NAMALWA (cell line): ENCODE measurements around the gene YAF2.

Experiments
- DNase-seq: peaks from one replicate; pipeline ENCODE4 v3.0.0-alpha.2; 2015; ENCODE audit warnings: low spot score

Gene YAF2

DNA sequence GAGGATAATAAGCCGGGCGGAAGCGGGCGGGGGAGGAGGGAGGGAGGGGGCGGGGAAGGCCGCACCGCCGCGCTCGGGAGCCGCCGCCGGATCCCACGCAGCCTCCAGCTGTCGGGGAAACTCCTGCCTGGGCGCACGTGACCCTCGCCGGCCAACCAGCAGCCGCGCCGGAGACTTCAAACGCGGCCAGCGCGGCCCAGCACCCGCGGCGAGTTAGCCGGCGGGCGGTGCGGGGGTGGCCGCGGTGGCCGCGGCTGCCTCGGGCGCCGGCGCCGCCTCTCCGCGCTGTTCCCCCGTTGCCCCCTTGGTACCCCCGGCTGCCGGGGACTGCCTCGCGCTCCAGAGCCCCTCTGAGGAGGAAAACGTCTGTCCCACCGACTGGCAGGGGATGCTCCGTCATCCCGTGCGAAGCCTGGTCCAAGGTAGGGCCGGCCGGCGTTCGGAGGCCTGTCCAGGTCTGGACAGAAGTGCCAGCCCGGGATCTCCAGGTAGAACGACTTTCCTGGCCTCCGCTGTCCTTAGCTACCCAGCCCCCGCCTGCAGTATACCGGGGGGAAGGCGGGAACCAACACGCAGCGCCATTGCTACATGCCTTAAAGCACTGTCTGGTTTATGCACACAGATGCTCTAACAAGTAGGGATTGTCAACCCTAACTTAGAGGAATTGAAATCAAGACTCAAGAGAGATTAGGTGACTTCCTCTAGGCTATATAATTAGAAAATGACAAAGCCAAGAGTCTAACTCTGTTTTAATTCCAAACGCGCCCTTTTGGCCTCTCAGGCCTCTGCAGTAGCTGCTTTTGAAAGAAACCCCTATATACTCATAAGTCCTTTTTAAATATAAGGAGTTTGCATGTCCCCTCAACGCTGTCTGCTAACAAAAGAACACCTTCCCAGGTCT lies at the start of gene YAF2:
TSS of gene YAF2 (minus strand) at position 9 of the 901 bp plus-strand sequence. CDS start 68 bp downstream, outside the sequence.
- DNase-seq = peak; percentile 80

DNA sequence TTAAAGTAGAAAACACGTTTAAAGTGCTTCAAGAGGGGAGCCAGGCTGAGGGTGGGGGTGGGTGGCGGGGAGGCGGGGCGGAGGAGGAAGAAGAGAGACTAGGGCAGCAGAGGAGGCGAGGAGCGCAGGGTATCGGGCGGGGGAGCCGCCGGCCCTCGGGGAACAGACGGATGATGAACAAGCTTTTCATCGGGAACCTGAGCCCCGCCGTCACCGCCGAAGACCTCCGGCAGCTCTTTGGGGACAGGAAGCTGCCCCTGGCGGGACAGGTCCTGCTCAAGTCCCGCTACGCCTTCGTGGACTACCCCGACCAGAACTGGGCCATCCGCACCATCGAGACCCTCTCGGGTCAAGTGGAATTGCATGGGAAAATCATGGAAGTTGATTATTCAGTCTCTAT lies 48.7 kb upstream of the YAF2 start:
- DNase-seq = no peak

- DNase-seq = no peak
These were observed 47.4 kb upstream of the YAF2 start for GRCh38 chr12:42285431-42285830.

GRCh38 chr12:42284876-42285275 lies 46.8 kb upstream of the YAF2 start:
- DNase-seq = no peak

DNA sequence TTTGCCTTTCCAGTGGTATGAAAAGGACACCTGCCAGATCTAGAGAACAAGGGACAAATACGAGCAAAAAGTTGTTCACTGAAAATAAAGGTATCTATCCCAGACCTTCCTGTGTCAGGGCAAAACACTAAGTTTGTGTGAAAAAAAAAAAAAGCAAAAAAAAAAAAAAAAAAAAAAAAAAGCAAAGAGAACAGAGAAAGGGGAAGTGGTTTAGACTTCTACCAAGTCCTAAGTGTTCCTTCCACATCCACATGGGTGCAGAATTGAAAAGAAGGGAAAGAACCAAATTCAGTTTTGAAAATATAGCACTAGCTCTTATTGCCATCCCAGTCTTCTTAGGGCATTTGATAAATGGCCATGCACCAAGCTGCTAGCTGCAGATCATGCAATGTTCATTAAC lies 46.1 kb upstream of the YAF2 start:
- DNase-seq = peak; percentile 8

DNA sequence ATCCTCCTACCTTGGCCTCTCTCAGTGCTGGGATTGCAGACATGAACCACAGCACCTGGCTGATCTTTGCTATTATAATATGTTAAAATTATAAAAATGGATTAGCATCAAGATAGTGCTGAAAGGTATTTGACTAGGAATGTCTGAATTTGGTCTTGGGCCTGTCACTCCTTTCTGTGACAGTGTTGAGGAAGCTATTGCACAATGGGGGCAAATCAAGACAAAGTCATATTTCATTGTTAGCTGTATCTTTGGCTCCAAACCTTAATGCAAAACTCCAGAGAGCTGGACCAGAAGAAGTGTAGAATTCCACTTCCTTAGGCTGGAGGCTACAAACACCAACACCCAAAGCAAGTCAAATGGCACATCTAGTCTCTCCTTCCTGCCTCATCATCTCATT lies 45.7 kb upstream of the YAF2 start:
- no peak for DNase-seq

DNA sequence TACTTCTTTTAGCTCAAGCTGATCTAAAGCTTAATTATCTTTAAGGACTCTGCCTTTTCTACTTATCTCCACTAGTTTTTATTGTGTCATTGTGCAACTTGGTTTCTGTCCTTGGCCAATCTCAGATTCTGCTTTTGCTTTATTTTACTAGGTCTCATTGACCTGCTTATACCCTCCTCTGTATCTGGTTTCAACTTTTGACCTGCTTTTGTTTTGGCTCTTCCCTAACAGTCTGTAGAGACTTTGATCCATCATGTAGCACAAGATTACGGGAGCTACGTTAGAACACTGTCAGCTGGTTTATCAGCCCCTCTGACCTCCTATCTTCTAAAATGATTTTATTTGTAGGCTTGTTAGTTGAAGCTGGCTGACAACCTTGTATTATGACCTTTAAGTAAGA lies 44.2 kb upstream of the YAF2 start:
- no peak for DNase-seq

GRCh38 chr12:42281844-42282243 lies 43.8 kb upstream of the YAF2 start:
- DNase-seq = no peak

DNA sequence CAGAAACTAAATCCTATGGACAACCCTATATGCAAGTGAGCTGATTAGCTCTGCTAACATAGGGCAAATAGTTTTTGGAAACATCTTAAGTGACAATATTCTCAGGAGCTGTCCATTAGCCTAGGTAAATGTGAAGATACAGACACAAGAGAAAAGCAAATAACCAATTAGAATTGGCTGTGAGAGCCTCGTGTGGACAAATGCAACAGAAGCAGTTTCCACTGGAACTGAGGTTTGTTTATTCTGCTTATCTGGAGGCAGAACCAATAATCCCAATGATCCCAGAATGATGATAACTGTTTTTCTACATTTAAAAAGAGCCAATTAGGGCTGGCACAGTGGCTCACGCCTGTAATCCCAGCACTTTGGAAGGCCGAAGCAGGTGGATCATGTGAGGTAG lies 43.2 kb upstream of the YAF2 start:
- no peak for DNase-seq

- no peak for DNase-seq
These were observed 40.1 kb upstream of the YAF2 start for GRCh38 chr12:42278128-42278510.

DNA sequence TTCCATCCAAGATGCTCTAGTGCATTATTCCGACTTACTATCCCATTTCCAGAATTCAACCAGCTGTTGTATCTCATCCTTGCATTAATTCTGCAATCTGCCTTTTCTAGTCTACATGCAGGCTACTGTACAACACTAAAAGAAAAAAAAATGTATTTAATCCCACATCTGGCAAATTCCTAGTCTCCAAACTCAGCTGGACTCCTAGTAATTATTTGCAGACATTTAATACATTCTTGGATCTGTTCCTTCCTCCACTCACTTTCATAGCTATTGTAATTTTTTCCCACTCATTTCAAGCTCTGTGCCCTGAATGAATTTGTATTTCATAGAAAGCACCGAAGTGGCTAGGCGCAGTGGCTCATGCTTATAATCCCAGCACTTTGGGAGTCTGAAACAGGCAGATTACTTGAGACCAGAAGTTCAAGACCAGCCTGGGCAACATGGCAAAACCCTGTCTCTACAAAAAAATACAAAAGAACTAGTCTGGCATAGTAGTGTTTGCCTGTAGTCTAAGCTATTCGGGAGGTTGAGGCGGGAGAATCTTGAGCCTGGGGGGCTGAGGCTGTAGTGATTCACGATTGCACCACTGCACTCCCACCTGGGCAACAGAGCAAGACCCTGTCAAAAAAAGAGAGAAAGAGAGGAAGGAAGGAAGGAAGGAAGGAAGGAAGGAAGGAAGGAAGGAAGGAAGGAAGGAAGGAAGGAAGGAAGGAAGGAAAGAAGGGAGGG lies 39.5 kb upstream of the YAF2 start:
- DNase-seq = no peak

DNA sequence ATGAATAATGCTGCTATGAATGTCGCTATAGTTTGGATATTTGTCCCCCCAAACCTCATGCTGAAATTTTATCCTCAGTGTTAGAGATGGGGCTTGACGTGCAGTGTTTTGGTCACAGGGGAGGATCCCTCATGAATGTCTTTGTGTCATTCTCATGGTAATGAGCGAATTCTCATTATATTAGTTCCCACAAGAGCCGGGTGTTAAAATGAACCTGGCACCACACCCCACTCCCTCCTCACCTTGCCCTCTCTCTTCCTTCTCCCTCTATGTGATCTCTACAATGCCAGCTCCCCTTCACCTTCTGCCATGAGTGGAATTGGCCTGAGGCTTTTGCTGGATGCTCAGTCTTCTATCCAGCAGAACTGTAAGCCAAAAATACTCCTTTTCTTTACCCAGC lies 37.5 kb upstream of the YAF2 start:
- no peak for DNase-seq

GRCh38 chr12:42273706-42274105 lies 35.7 kb upstream of the YAF2 start:
- no peak for DNase-seq

DNA sequence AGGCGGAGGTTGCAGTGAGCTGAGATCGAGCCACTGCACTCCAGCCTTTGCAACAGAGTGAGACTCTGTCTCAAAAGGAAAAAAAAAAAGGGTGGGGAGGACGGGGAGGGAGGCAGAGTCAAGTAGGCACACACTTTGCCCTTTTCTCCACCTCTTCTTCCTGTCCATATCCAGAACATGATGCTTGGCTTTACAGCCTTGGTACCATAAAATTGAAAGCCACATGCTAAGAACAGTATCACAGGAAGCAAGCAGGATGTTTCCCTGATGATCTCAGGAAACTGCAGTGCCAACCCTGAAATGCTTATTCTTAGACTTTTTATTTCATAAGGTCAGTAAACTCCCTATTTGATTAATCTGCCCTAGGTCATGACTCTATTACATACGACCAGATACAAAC lies 32.5 kb upstream of the YAF2 start:
- DNase-seq = no peak

DNA sequence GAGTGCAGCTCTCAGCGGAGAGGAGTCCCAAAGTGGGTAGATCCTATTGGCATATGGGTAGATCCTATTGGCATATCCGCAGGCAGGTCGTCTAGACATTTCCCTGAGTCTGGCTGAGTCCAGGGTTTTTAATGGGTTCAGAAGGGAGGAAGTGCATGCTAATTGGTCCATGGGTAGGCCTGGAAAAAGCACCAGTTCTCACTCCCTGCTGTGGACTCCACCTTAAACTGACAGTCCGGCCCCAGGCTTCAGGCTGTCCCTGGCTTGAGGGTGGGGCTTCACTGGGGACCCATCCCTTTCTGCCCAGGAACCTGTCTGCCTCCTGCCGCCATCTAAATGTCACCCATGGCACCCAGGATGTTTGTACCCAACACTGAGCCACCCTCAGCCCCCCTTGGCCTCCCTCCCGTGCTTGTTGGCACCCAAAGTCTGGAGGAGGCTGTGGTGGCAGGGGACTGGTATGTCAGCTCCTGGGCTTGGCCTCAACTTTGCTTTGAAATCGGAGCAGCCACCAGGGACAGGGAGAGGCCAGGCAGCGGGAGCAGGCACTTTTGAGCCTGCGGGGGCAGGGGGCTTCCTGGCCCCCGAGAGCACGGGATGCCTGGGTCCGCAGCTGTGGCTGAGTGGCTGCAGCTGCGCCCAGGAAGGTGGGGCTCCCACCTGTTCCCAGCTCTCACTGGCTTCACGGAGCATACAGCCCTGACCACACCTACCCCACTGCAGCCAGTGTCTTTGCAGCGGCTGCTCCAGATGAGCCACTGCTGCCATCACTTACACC lies 29.6 kb upstream of the YAF2 start:
- no peak for DNase-seq

- no peak for DNase-seq
These were observed 28.7 kb upstream of the YAF2 start for GRCh38 chr12:42266579-42267230.

DNA sequence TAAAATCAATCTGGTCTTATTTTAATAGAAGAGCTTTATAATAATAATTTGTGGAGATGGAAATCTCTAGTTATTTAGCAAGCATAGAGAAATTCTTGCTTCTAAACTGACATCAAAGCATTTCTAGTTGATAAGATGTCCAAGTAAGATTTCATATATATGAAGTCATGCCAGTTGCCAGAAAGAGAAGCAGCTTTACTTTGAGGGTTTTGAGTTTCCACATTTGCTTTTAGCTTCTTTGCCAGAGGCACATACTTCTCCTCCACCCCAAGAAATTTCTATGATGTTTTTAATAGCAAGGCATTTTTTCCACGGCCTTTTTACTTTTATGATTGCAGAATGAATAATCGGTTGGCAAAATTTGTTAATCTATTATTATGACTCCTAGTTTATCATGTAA lies 24.2 kb upstream of the YAF2 start:
- DNase-seq = no peak

GRCh38 chr12:42261708-42262107 lies 23.7 kb upstream of the YAF2 start:
- DNase-seq = no peak

- no peak for DNase-seq
These were observed 22.5 kb upstream of the YAF2 start for GRCh38 chr12:42260518-42260917.

DNA sequence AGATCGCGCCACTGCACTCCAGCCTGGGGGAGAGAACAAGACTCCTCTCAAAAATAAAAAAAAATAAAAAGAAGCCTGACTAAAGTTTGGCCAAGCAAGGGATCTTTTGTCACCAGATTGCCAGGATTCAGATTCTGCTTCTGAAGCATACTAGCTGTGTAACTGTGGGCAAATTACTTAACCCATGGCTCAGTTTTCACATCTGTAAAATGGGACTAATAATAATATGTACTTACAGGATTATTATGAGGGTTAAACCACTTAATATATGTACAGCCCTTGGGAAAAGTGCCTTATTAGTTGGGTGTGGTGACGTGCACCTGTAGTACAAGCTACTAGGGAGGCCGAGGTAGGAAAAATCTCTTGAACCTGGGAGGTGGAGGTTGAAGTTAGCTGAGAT lies 21.7 kb upstream of the YAF2 start:
- no peak for DNase-seq

DNA sequence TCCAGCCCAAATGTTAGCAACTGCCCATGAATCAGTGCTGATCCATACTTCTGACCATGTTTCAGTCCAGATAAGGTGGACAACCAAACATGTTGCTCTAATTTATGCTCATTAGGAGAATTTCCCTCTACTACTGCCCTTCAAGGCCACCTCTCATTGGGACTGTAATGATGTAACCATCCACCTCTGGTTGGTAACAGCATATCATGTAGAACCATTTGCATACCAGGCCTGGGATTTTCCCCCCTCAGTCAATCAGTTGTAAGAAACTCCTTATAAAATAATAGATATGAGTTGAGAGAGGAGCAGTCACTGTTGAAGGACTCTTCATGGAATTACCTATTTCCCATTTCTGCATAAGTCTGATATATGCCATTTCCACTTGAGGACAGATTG lies 17.8 kb upstream of the YAF2 start:
- DNase-seq = no peak

DNA sequence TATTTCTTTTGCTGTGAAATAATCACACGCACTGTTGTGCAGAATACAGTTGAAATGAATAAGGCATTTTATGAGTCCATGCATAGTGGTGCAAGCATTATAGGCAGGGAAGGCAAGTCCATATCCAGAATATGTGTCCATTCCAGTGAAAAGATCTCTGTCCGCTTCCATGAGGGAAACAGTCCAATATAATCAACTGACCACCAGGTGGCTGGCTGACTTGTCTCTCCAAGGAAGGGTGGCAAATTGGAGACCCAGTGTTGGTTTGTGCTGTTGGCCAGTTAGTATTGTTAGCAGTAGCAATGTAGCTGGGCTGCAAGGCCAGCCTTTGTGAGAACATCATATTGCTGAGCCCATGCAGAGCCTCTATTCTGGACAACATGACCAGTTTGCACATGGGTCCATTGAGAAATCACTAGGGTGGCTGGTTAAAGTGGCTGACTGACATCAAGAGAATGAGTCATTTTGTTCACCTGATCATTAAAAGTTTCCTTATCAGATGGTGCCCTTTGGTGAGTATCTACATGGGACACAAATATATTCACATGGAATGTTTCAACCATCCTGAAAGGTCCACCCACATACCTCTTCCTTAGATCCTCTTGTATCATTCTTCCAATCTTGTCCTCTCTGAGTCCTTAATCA lies 17.3 kb upstream of the YAF2 start:
- DNase-seq = no peak
